ENCODE measurements around the gene NOXO1.

Gene NOXO1

GRCh38 chr16:2001035-2001434 lies 19.8 kb upstream of the NOXO1 start:
- no peak overlapping the region for H3K4me3 ChIP-seq (ENCODE audit: low read depth, low read length)
- TF ChIP-seq CTCF (IDR thresholded peaks at IDR 0.05; ENCODE audit: borderline replicate concordance, insufficient read depth, low read depth, low read length), result no peak

GRCh38 chr16:1999866-2000514 lies 18.7 kb upstream of the NOXO1 start:
- no peak for TF ChIP-seq CTCF (IDR thresholded peaks at IDR 0.05; ENCODE audit: borderline replicate concordance, insufficient read depth, low read depth, low read length)
- no peak overlapping the region for H3K4me3 ChIP-seq (ENCODE audit: low read depth, low read length)

GRCh38 chr16:1998852-1999801 lies 17.9 kb upstream of the NOXO1 start:
- no peak for TF ChIP-seq CTCF (IDR thresholded peaks at IDR 0.05; ENCODE audit: borderline replicate concordance, insufficient read depth, low read depth, low read length)

GRCh38 chr16:1998360-1998835 lies 17.1 kb upstream of the NOXO1 start:
- TF ChIP-seq CTCF (IDR thresholded peaks at IDR 0.05; ENCODE audit: borderline replicate concordance, insufficient read depth, low read depth, low read length), result no peak
- H3K4me3 ChIP-seq (ENCODE audit: low read depth, low read length), result no peak overlapping the region

More at GRCh38 chr16:1998852-1999801, 17.9 kb upstream of the NOXO1 start:
- no peak overlapping the region for H3K4me3 ChIP-seq (ENCODE audit: low read depth, low read length)

- TF ChIP-seq CTCF (IDR thresholded peaks at IDR 0.05; ENCODE audit: borderline replicate concordance, insufficient read depth, low read depth, low read length), result no peak
- H3K4me3 ChIP-seq (ENCODE audit: low read depth, low read length), result no peak overlapping the region
These were observed 16.5 kb upstream of the NOXO1 start for GRCh38 chr16:1997494-1998359.

GRCh38 chr16:1993731-1994131 lies 12.5 kb upstream of the NOXO1 start:
- no peak overlapping the region for H3K4me3 ChIP-seq (ENCODE audit: low read depth, low read length)
- no peak for TF ChIP-seq CTCF (IDR thresholded peaks at IDR 0.05; ENCODE audit: borderline replicate concordance, insufficient read depth, low read depth, low read length)

Data from GM12875 (cell line).